IMR-90 (cell line): Measurements from ENCODE around the gene TFAP2C. TPM values are rescaled to one million over a fixed set of nuclear protein-coding genes. Genes with fewer than 3 reads are reported as not detected.

Experiments used
- ATAC-seq: fragments of 200-7000 bp; cut with Tn5 transposase; 2 replicates; pipeline ENCODE4 v1.9.1; 2020; ENCODE audit warnings: low read depth, mild to moderate bottlenecking, moderate library complexity
- BruUV-seq: library from RNA; stranded (reverse); fragments of 400-500 nt; replicated peaks from 2 replicates; lab custom pipeline; 2021; lab: Mats Ljungman, UMichigan
- CTCF ChIA-PET: fragments of 300-600 bp; formaldehyde crosslinking; extraction: SDS; loops from one replicate; lab custom pipeline; 2021; ENCODE audit warnings: antibody characterized with exemption; lab: Yijun Ruan, JAX
- POLR2A ChIA-PET: fragments of 300-600 bp; sonication (Branson Sonifier 250); formaldehyde crosslinking; loops from one replicate; lab custom pipeline; 2022; ENCODE audit warnings: antibody characterized with exemption; ENCODE audit not compliant: unreplicated experiment; lab: Charles Lee
- DNase-seq: peaks from one replicate; pipeline ENCODE4 v3.0.0; 2013
- H2AFZ ChIP-seq: replicated peaks from 2 replicates; pipeline ENCODE3; 2013; ENCODE audit warnings: low read length, mild to moderate bottlenecking; ENCODE audit not compliant: poor library complexity
- H2AK5ac ChIP-seq: 2 replicates; pipeline ENCODE4 v1.6.1; 2013; ENCODE audit warnings: low read depth, low read length, inconsistent platforms
- H2AK9ac ChIP-seq: replicated peaks from 2 replicates; pipeline ENCODE3; 2013; ENCODE audit warnings: mild to moderate bottlenecking, low read depth, low read length, moderate library complexity; ENCODE audit not compliant: poor library complexity
- H2BK120ac ChIP-seq: 2 replicates; pipeline ENCODE4 v1.6.1; 2013; ENCODE audit warnings: low read depth, low read length, inconsistent platforms
- H2BK15ac ChIP-seq: 3 replicates; pipeline ENCODE4 v1.6.1; 2013; ENCODE audit warnings: low read depth, low read length, inconsistent platforms
- H2BK20ac ChIP-seq: 2 replicates; pipeline ENCODE4 v1.6.1; 2013; ENCODE audit warnings: low read depth, mild to moderate bottlenecking, inconsistent platforms, low read length, moderate library complexity
- H2BK5ac ChIP-seq: 2 replicates; pipeline ENCODE4 v1.6.1; 2013; ENCODE audit warnings: mild to moderate bottlenecking, low read depth, low read length, inconsistent platforms; ENCODE audit not compliant: poor library complexity, severe bottlenecking
- H3K14ac ChIP-seq: replicated peaks from 2 replicates; pipeline ENCODE4 v1.6.1; 2013; ENCODE audit warnings: low read depth, low read length, inconsistent platforms
- H3K18ac ChIP-seq: 2 replicates; pipeline ENCODE4 v1.6.1; 2013; ENCODE audit warnings: low read depth, low read length, control low read depth
- H3K23ac ChIP-seq: 2 replicates; pipeline ENCODE4 v1.6.1; 2013; ENCODE audit warnings: low read depth, low read length, inconsistent platforms
- H3K27ac ChIP-seq: 2 replicates; pipeline ENCODE4 v1.5.1; 2013; ENCODE audit warnings: mild to moderate bottlenecking, control low read depth, low read length; ENCODE audit not compliant: insufficient read depth
- H3K27me3 ChIP-seq: 2 replicates; pipeline ENCODE4 v1.6.1; 2013; ENCODE audit warnings: low read length; ENCODE audit not compliant: control insufficient read depth, insufficient read depth
- H3K36me3 ChIP-seq: 2 replicates; pipeline ENCODE4 v1.6.1; 2013; ENCODE audit warnings: low read length, mixed read lengths; ENCODE audit not compliant: control insufficient read depth, insufficient read depth
- H3K4ac ChIP-seq: 2 replicates; pipeline ENCODE4 v1.6.1; 2013; ENCODE audit warnings: low read depth, low read length, inconsistent platforms
- H3K4me1 ChIP-seq: 2 replicates; pipeline ENCODE4 v1.6.1; 2013; ENCODE audit warnings: low read length, mixed read lengths; ENCODE audit not compliant: control insufficient read depth, insufficient read depth
- H3K4me2 ChIP-seq: 2 replicates; pipeline ENCODE4 v1.6.1; 2013; ENCODE audit warnings: low read depth, mild to moderate bottlenecking, control low read depth, low read length, moderate library complexity
- H3K4me3 ChIP-seq: 2 replicates; pipeline ENCODE4 v1.5.1; 2013; ENCODE audit warnings: low read depth, mild to moderate bottlenecking, control low read depth, low read length, moderate library complexity; ENCODE audit not compliant: insufficient read depth
- H3K56ac ChIP-seq: 2 replicates; pipeline ENCODE4 v1.6.1; 2013; ENCODE audit warnings: low read length, inconsistent platforms; ENCODE audit not compliant: insufficient read depth; ENCODE audit errors: extremely low read depth
- H3K79me1 ChIP-seq, 2 experiments: 2 replicates each; pipeline ENCODE4 v1.6.1; 2013; ENCODE audit warnings: low read length in 2 of 2, inconsistent platforms in 1 of 2, low read depth in 1 of 2
- H3K9ac ChIP-seq: 2 replicates; pipeline ENCODE4 v1.6.1; 2013; ENCODE audit warnings: low read depth, low read length, control low read depth
- H3K9me1 ChIP-seq: 2 replicates; pipeline ENCODE4 v1.6.1; 2013; ENCODE audit warnings: low read length, inconsistent platforms; ENCODE audit not compliant: insufficient read depth
- H3K9me3 ChIP-seq: 2 replicates; pipeline ENCODE4 v1.6.1; 2013; ENCODE audit warnings: low read length; ENCODE audit not compliant: control insufficient read depth, insufficient read depth
- H4K20me1 ChIP-seq: 2 replicates; pipeline ENCODE4 v1.6.1; 2013; ENCODE audit warnings: low read length, inconsistent platforms; ENCODE audit not compliant: insufficient read depth
- H4K5ac ChIP-seq: 2 replicates; pipeline ENCODE4 v1.6.1; 2013; ENCODE audit warnings: mild to moderate bottlenecking, low read depth, low read length, control low read depth
- H4K8ac ChIP-seq, 2 experiments: 2 replicates each; pipeline ENCODE4 v1.6.1; 2013; ENCODE audit warnings: low read depth in 2 of 2, low read length in 2 of 2, control low read depth in 1 of 2, inconsistent platforms in 1 of 2
- H4K91ac ChIP-seq: 2 replicates; pipeline ENCODE4 v1.6.1; 2013; ENCODE audit warnings: low read depth, low read length, inconsistent platforms; ENCODE audit not compliant: insufficient read depth
- BHLHE40 ChIP-seq: fragments of 150-350 bp; IDR thresholded peaks from 2 replicates; pipeline ENCODE4 v1.6.1; 2016; ENCODE audit warnings: mild to moderate bottlenecking, low read depth, low read length
- CEBPB ChIP-seq: IDR thresholded peaks from 2 replicates; pipeline ENCODE4 v1.6.1; 2012; ENCODE audit warnings: low read depth, low read length, improper control_type of control experiment
- CTCF ChIP-seq: conservative IDR thresholded peaks from 2 replicates; pipeline ENCODE4 v1.5.1; 2012; ENCODE audit warnings: mild to moderate bottlenecking, low read depth, low read length, improper control_type of control experiment
- ELK1 ChIP-seq: fragments of 150-350 bp; IDR thresholded peaks from 2 replicates; pipeline ENCODE4 v1.6.1; 2016; ENCODE audit warnings: low read depth, mild to moderate bottlenecking, low read length, moderate library complexity, borderline replicate concordance
- FOS ChIP-seq: fragments of 150-350 bp; IDR thresholded peaks from 2 replicates; pipeline ENCODE4 v1.6.1; 2016; ENCODE audit warnings: low read depth, low read length
- MAFK ChIP-seq: IDR thresholded peaks from 2 replicates; pipeline ENCODE4 v1.6.1; 2012; ENCODE audit warnings: low read depth, low read length, improper control_type of control experiment
- MAZ ChIP-seq: IDR thresholded peaks from 2 replicates; pipeline ENCODE4 v1.6.1; 2012; ENCODE audit warnings: low read depth, mild to moderate bottlenecking, low read length, improper control_type of control experiment, moderate library complexity, borderline replicate concordance
- RAD21 ChIP-seq: IDR thresholded peaks from 2 replicates; pipeline ENCODE4 v1.6.1; 2012; ENCODE audit warnings: low read length, improper control_type of control experiment
- RCOR1 ChIP-seq: IDR thresholded peaks from 2 replicates; pipeline ENCODE4 v1.6.1; 2012; ENCODE audit warnings: mild to moderate bottlenecking, low read length, improper control_type of control experiment; ENCODE audit not compliant: insufficient replicate concordance
- RFX5 ChIP-seq: IDR thresholded peaks from 2 replicates; pipeline ENCODE4 v1.8.0; 2012; ENCODE audit warnings: low read depth, mild to moderate bottlenecking, low read length, moderate library complexity
- USF2 ChIP-seq: fragments of 150-350 bp; IDR thresholded peaks from 2 replicates; pipeline ENCODE4 v1.6.1; 2017; ENCODE audit warnings: mild to moderate bottlenecking, antibody characterized with exemption, low read length, low read depth
- WGBS, 2 experiments: methylation state at CpG; one replicate each; pipeline versions ENCODE4 v1.1.5 to v1.1.7; 2013; ENCODE audit warnings: missing lambda C conversion rate in 2 of 2; ENCODE audit not compliant: insufficient read length in 1 of 2; ENCODE audit errors: extremely low coverage in 2 of 2; 5-methylcytosine and 5-hydroxymethylcytosine counted together
- dilution Hi-C: fragments of 300-500 bp; cut with HindIII; formaldehyde crosslinking; loops from one replicate; pipeline ENCODE4 v1.14.3; 2018; ENCODE audit warnings: low sequenced_read_pairs; ENCODE audit not compliant: unreplicated experiment
- in situ Hi-C: fragments of 300-500 bp; cut with MboI; formaldehyde crosslinking; loops from 3 replicates; pipeline ENCODE4 v1.14.3; 2019; ENCODE audit warnings: low sequenced_read_pairs, inconsistent platforms, mixed read lengths
- intact Hi-C: fragments of 100-400 bp; cut with micrococcal nuclease; formaldehyde crosslinking; loops from 2 replicates; pipeline ENCODE4 v1.10.0; 2022
- polyA plus RNA-seq, 3 experiments: library from polyadenylated mRNA; depleted of rRNA; stranded (reverse); fragments of >200 nt; gene quantifications; 2 replicates each; pipeline ENCODE4 v1.2.3, GENCODE V29; 2012; ENCODE audit warnings: low replicate concordance in 1 of 3
- total RNA-seq: library from RNA; depleted of rRNA; stranded (reverse); fragments of >200 nt; gene quantifications from 2 replicates; pipeline ENCODE4 v1.2.3, GENCODE V29; 2012

The TFAP2C gene
- total and polyA plus RNA-seq, 2 of the 4 experiments (the other 2 are of a cell fraction), result under 0.01 to 0.05 TPM

- no peak overlapping the region for H2BK20ac ChIP-seq
- no peak overlapping the region for H3K4me3 ChIP-seq
- no peak overlapping the region for H3K14ac ChIP-seq
- H2BK120ac ChIP-seq, result no peak overlapping the region
- dilution Hi-C loops (no loop called here), in situ Hi-C loops (no loop called here), intact Hi-C loops (no loop called here)
- no peak overlapping the region for H2AFZ ChIP-seq
- no peak overlapping the region for H3K4ac ChIP-seq
- CTCF ChIA-PET, result no interaction called here
- no peak overlapping the region for H3K27ac ChIP-seq
- no peak overlapping the region for H2AK5ac ChIP-seq
- 89% methylated on average over 3 of the region's 9 CpGs; no CpG with 5 or more reads in 1 of the 2 experiments for WGBS, 2 experiments
- no peak overlapping the region for H2BK15ac ChIP-seq
- no TSS peak for BruUV-seq
- TF ChIP-seq MAFK, result no peak
- TF ChIP-seq CEBPB, result no peak
- TF ChIP-seq ELK1, result no peak
- no peak for TF ChIP-seq RCOR1
- no peak for TF ChIP-seq RFX5
- TF ChIP-seq MAZ, result no peak
- TF ChIP-seq CTCF, result no peak
- no peak for TF ChIP-seq FOS
- TF ChIP-seq RAD21, result no peak
- TF ChIP-seq USF2, result no peak
- no peak for TF ChIP-seq BHLHE40
- DNase-seq, result no peak
- no peak overlapping the region for H2AK9ac ChIP-seq
- H4K91ac ChIP-seq, result no peak overlapping the region
- ATAC-seq, result no peak
- no peak overlapping the region for H4K5ac ChIP-seq
- POLR2A ChIA-PET, result no interaction called here
- H3K4me2 ChIP-seq, result no peak overlapping the region
- H3K9ac ChIP-seq, result no peak overlapping the region
- H4K8ac ChIP-seq, result no peak overlapping the region
- H3K56ac ChIP-seq, result no peak overlapping the region
- no peak overlapping the region for H3K23ac ChIP-seq
- H2BK5ac ChIP-seq, result no peak overlapping the region
- no peaks in the 10 kb centered on the region; the same call in 1 of the 2 replicates for H3K9me3 ChIP-seq
- no peaks in the 10 kb centered on the region for H4K20me1 ChIP-seq
- no peaks in the 10 kb centered on the region for H3K4me1 ChIP-seq
- H3K36me3 ChIP-seq, result no peaks in the 10 kb centered on the region
- no peaks in the 10 kb centered on the region for H3K27me3 ChIP-seq
- H3K18ac ChIP-seq, result no peak overlapping the region
- H3K9me1 ChIP-seq, result no peaks in the 10 kb centered on the region
- no peaks in the 10 kb centered on the region for H3K79me1 ChIP-seq
Measured at GRCh38 chr20:56663660-56664059, 34.6 kb downstream of the TFAP2C start.
